ENCODE data around the gene WFS1.
A peak's percentile ranks its signal among the peaks of the same experiment; 100 is the strongest.

WFS1 gene

GRCh38 chr4:6246170-6246634 lies 23.4 kb upstream of the WFS1 start:
- Histone ChIP-seq H3K4me3 (ENCODE audit: insufficient read depth, low read length, poor library complexity, severe bottlenecking) (no peak overlapping the region), H3K27ac (ENCODE audit: low read depth, low read length) (no peak overlapping the region), H3K27me3 (ENCODE audit: low read length) (no peaks in the 10 kb centered on the region), H3K9ac (ENCODE audit: low read length) (no peak overlapping the region), H3F3A (ENCODE audit: insufficient read depth) (no peaks in the 10 kb centered on the region), H3K36me3 (ENCODE audit: low read length) (no peaks in the 10 kb centered on the region), H3K9me2 (replicated peaks; ENCODE audit: insufficient read depth, low read length) (no peaks in the 10 kb centered on the region), H3K9me3 (ENCODE audit: insufficient read depth, low read length) (no peaks in the 10 kb centered on the region), H2AFZ (ENCODE audit: low read depth, low read length, severe bottlenecking) (no peak overlapping the region), H3K4me2 (ENCODE audit: low read depth, low read length, poor library complexity, severe bottlenecking) (no peak overlapping the region), H3K79me2 (ENCODE audit: insufficient read depth, low read length) (no peaks in the 10 kb centered on the region), H4K20me1 (ENCODE audit: low read depth, low read length) (no peaks in the 10 kb centered on the region)
- TF ChIP-seq EZH2phosphoT487 (conservative IDR thresholded peaks at IDR 0.05; ENCODE audit: low read length) (no peak), CTCF (IDR thresholded peaks at IDR 0.05; ENCODE audit: insufficient read depth, low read length, poor library complexity, severe bottlenecking) (no peak)

GRCh38 chr4:6248394-6248793 lies 21.3 kb upstream of the WFS1 start:
- Histone ChIP-seq H3K4me2 (ENCODE audit: low read depth, low read length, poor library complexity, severe bottlenecking) (no peak overlapping the region), H2AFZ (ENCODE audit: low read depth, low read length, severe bottlenecking) (no peak overlapping the region), H3K79me2 (ENCODE audit: insufficient read depth, low read length) (no peaks in the 10 kb centered on the region), H3K27me3 (ENCODE audit: low read length) (no peaks in the 10 kb centered on the region), H3K4me3 (ENCODE audit: insufficient read depth, low read length, poor library complexity, severe bottlenecking) (no peak overlapping the region), H3F3A (ENCODE audit: insufficient read depth) (no peaks in the 10 kb centered on the region), H4K20me1 (ENCODE audit: low read depth, low read length) (no peaks in the 10 kb centered on the region), H3K9me3 (ENCODE audit: insufficient read depth, low read length) (no peaks in the 10 kb centered on the region), H3K36me3 (ENCODE audit: low read length) (no peaks in the 10 kb centered on the region), H3K27ac (ENCODE audit: low read depth, low read length) (no peak overlapping the region), H3K9me2 (replicated peaks; ENCODE audit: insufficient read depth, low read length) (no peaks in the 10 kb centered on the region), H3K9ac (ENCODE audit: low read length) (no peak overlapping the region)
- TF ChIP-seq EZH2phosphoT487 (conservative IDR thresholded peaks at IDR 0.05; ENCODE audit: low read length) (no peak), CTCF (IDR thresholded peaks at IDR 0.05; ENCODE audit: insufficient read depth, low read length, poor library complexity, severe bottlenecking) (no peak)

GRCh38 chr4:6250235-6250983 lies 19.2 kb upstream of the WFS1 start:
- no peaks in the 10 kb centered on the region for H3K36me3 ChIP-seq (ENCODE audit: low read length)
- H3K9me3 ChIP-seq (ENCODE audit: insufficient read depth, low read length) = no peaks in the 10 kb centered on the region
- TF ChIP-seq EZH2phosphoT487 (conservative IDR thresholded peaks at IDR 0.05; ENCODE audit: low read length) = no peak
- TF ChIP-seq CTCF (IDR thresholded peaks at IDR 0.05; ENCODE audit: insufficient read depth, low read length, poor library complexity, severe bottlenecking) = peak; percentile 43
- H2AFZ ChIP-seq (ENCODE audit: low read depth, low read length, severe bottlenecking) = no peak overlapping the region
- no peak overlapping the region for H3K4me2 ChIP-seq (ENCODE audit: low read depth, low read length, poor library complexity, severe bottlenecking)
- H4K20me1 ChIP-seq (ENCODE audit: low read depth, low read length) = no peaks in the 10 kb centered on the region
- no peak overlapping the region for H3K9ac ChIP-seq (ENCODE audit: low read length)
- no peaks in the 10 kb centered on the region for H3K9me2 ChIP-seq (replicated peaks; ENCODE audit: insufficient read depth, low read length)
- no peaks in the 10 kb centered on the region for H3K79me2 ChIP-seq (ENCODE audit: insufficient read depth, low read length)
- H3K4me3 ChIP-seq (ENCODE audit: insufficient read depth, low read length, poor library complexity, severe bottlenecking) = no peak overlapping the region
- no peaks in the 10 kb centered on the region for H3K27me3 ChIP-seq (ENCODE audit: low read length)
- no peak overlapping the region for H3K27ac ChIP-seq (ENCODE audit: low read depth, low read length)
- no peaks in the 10 kb centered on the region for H3F3A ChIP-seq (ENCODE audit: insufficient read depth)
